PFSK-1 (cell line): ENCODE data around the gene ATAD2B.

Experiments used
- FOXP2 ChIP-seq: optimal IDR thresholded peaks from 2 replicates; pipeline ENCODE3; 2011; ENCODE audit warnings: borderline replicate concordance, control low read depth, inconsistent platforms; ENCODE audit not compliant: insufficient read depth; ENCODE audit errors: extremely low read length, extremely low read depth
- POLR2AphosphoS5 ChIP-seq: IDR thresholded peaks from 2 replicates; pipeline ENCODE4 v1.6.1; 2012; ENCODE audit warnings: low read depth, mild to moderate bottlenecking, control low read depth, low read length, moderate library complexity
- SIN3A ChIP-seq: IDR thresholded peaks from 2 replicates; pipeline ENCODE4 v1.6.1; 2012; ENCODE audit warnings: mild to moderate bottlenecking, low read length, moderate library complexity, borderline replicate concordance; ENCODE audit not compliant: insufficient read depth
- TAF1 ChIP-seq: IDR thresholded peaks from 2 replicates; pipeline ENCODE4 v1.6.1; 2012; ENCODE audit warnings: low read length, control low read depth, borderline replicate concordance; ENCODE audit not compliant: insufficient read depth
- TF ChIP-seq, protein P1 (sequence below), 2 experiments: IDR thresholded peaks; 2 replicates each; pipeline versions ENCODE4 v1.6.1 to v1.8.0; 2011 to 2012; ENCODE audit warnings: low read depth in 2 of 2, low read length in 2 of 2, control low read depth in 1 of 2, inconsistent platforms in 1 of 2, mild to moderate bottlenecking in 1 of 2, moderate library complexity in 1 of 2; ENCODE audit not compliant: insufficient read depth in 1 of 2

Gene ATAD2B

DNA sequence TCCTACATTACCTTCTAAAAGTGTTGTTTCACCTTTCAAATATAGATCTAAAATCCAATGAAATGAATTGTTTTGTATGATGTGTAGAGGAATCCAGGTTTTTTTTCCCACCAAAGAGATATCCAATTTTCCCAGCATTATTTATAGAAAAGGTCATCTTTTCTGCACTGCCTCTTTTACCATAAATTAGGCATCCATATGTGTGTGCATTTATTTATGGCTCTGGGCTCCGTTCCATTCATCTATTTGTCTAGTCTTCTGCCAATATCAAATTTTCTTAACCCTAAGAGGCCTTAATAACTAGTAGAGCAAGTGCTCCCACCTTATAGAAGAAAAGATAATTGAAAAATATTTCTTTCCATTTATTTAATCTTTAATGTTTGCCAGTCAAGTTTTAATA, 88.3 kb downstream of the ATAD2B start:
- TF ChIP-seq, protein P1, sequence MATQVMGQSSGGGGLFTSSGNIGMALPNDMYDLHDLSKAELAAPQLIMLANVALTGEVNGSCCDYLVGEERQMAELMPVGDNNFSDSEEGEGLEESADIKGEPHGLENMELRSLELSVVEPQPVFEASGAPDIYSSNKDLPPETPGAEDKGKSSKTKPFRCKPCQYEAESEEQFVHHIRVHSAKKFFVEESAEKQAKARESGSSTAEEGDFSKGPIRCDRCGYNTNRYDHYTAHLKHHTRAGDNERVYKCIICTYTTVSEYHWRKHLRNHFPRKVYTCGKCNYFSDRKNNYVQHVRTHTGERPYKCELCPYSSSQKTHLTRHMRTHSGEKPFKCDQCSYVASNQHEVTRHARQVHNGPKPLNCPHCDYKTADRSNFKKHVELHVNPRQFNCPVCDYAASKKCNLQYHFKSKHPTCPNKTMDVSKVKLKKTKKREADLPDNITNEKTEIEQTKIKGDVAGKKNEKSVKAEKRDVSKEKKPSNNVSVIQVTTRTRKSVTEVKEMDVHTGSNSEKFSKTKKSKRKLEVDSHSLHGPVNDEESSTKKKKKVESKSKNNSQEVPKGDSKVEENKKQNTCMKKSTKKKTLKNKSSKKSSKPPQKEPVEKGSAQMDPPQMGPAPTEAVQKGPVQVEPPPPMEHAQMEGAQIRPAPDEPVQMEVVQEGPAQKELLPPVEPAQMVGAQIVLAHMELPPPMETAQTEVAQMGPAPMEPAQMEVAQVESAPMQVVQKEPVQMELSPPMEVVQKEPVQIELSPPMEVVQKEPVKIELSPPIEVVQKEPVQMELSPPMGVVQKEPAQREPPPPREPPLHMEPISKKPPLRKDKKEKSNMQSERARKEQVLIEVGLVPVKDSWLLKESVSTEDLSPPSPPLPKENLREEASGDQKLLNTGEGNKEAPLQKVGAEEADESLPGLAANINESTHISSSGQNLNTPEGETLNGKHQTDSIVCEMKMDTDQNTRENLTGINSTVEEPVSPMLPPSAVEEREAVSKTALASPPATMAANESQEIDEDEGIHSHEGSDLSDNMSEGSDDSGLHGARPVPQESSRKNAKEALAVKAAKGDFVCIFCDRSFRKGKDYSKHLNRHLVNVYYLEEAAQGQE (IDR thresholded peaks at IDR 0.05; ENCODE audit: insufficient read depth in 1 of 2, low read depth in 2 of 2, low read length in 2 of 2) = no peak
- no peak for TF ChIP-seq FOXP2
- TF ChIP-seq SIN3A = no peak
- no peak for TF ChIP-seq POLR2AphosphoS5
- TF ChIP-seq TAF1 = no peak

DNA sequence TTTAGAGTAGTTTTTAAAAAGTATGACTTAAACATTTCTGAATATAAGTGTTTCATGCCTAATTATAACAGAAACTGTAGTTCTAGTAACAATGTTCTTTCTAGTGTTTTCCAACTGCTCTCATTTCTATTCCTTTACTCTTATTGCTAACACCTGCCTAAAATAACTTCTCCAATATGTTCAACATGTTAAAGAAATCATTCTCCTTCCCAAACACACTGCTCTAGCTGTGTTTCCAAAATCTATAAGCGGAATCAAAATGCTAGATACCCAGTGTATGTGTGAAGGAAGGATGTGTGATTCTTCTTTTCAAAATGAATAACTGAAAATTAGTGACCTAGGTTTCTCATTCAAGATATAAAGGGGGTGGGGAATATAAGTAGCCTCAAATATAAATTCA, 89.1 kb downstream of the ATAD2B start:
- TF ChIP-seq POLR2AphosphoS5 (no peak), FOXP2 (no peak), SIN3A (no peak), TAF1 (no peak)
- TF ChIP-seq, protein P1 (IDR thresholded peaks at IDR 0.05; ENCODE audit: insufficient read depth in 1 of 2, low read depth in 2 of 2, low read length in 2 of 2) = no peak

DNA sequence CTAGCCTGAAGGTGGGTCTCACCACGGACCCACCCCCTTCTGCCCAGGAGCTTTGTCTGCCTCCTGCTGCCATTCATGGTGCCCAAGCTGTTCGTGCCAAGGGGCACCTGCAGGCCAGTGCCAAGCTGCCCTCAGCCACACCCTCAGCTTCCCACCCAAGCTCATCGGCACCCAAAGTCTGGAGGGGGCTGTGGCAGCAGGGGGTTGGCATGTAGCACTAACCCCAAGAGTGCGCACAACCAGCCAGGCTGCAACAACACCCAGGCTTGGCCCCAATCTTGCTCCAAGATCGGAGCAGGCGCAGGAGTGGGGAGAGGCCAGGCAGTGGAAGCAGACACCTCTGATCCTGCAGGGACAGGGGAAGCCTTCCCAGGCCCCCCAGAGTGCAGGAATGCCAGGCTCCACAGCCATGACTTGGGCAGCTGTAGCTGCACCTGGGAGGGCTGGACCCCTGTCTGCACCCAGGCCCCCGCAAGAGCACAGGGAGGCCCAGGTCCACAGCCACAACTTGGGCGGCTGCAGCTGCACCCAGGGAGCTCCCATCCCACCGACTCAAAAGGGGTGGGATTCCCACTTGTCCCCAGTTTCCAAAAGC, 89.9 kb downstream of the ATAD2B start:
- TF ChIP-seq, protein P1 (IDR thresholded peaks at IDR 0.05; ENCODE audit: insufficient read depth in 1 of 2, low read depth in 2 of 2, low read length in 2 of 2) = no peak
- TF ChIP-seq POLR2AphosphoS5 (no peak), TAF1 (no peak), FOXP2 (no peak), SIN3A (no peak)

DNA sequence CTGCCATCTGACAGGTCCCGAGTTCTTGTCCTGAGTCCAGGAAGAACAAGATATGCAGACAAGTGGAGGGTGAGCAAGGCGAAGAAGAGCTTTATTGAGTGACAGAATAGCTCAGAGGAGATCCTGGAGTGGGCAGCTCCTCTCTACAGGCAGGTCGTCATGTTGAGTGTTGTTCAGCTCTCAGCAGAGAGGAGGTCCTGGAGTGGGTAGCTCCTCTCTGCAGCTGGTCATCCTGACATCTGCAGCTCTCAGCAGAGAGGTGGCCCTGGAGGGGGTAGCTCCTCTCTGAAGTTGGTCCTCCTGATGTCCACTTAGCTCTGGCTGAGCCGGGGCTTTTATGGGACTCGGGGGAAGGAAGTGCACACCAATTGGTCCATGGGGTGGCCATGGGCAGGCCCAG, 90.4 kb downstream of the ATAD2B start:
- TF ChIP-seq SIN3A (no peak), TAF1 (no peak), FOXP2 (no peak), POLR2AphosphoS5 (no peak)
- TF ChIP-seq, protein P1 (IDR thresholded peaks at IDR 0.05; ENCODE audit: insufficient read depth in 1 of 2, low read depth in 2 of 2, low read length in 2 of 2) = no peak

DNA sequence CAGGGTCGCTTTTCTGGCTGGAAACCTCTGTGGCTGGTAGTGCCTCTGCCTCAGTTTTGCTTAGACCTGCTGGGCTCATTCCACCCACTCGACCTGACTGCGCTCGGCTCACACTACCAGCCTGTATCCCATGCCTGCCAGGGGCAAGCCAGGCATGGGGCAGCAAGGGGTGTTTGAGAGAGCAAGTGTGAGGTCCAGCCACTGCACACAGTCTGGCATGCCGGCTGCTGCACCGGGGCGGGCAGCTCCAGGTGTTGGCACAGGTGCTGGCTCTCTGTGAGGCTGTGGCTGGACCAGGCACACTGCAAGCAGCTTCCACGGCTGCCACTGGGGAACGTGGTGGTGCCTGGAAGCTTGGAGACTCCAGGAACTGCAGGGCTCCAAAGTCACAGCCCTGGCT, 90.9 kb downstream of the ATAD2B start:
- TF ChIP-seq SIN3A (no peak), POLR2AphosphoS5 (no peak), TAF1 (no peak)
- TF ChIP-seq, protein P1 (IDR thresholded peaks at IDR 0.05; ENCODE audit: insufficient read depth in 1 of 2, low read depth in 2 of 2, low read length in 2 of 2) = no peak
